DOHH2 (cell line): Measurements from ENCODE around the gene THAP12.

ENCODE experiments used
- H3F3A ChIP-seq: fragments of 200-600 bp; sonication (generic), shearing (Covaris generic); 2 replicates; pipeline ENCODE4 v1.6.0; 2016; ENCODE audit warnings: antibody characterized with exemption, mild to moderate bottlenecking; ENCODE audit not compliant: control insufficient read depth, insufficient read depth
- H3K27ac ChIP-seq: fragments of 200-600 bp; sonication (generic); 2 replicates; pipeline ENCODE4 v1.5.1; 2014; ENCODE audit warnings: low read depth, mild to moderate bottlenecking, low read length, moderate library complexity
- H3K27me3 ChIP-seq: fragments of 200-600 bp; sonication (generic); 2 replicates; pipeline ENCODE4 v1.6.1; 2014; ENCODE audit warnings: mild to moderate bottlenecking, low read length, mixed read lengths; ENCODE audit not compliant: control insufficient read depth
- H3K36me3 ChIP-seq: fragments of 200-600 bp; sonication (generic); 2 replicates; pipeline ENCODE4 v1.6.1; 2014; ENCODE audit warnings: mild to moderate bottlenecking, low read length, moderate library complexity, mixed read lengths; ENCODE audit not compliant: control insufficient read depth
- H3K4me1 ChIP-seq: fragments of 200-600 bp; sonication (generic); 2 replicates; pipeline ENCODE4 v1.6.1; 2014; ENCODE audit warnings: mild to moderate bottlenecking, low read length, mixed read lengths; ENCODE audit not compliant: control insufficient read depth
- H3K4me2 ChIP-seq: fragments of 200-600 bp; sonication (generic); 2 replicates; pipeline ENCODE4 v1.6.0; 2014; ENCODE audit warnings: mild to moderate bottlenecking, low read length, moderate library complexity
- H3K4me3 ChIP-seq: fragments of 200-600 bp; sonication (generic); 2 replicates; pipeline ENCODE4 v1.5.1; 2014; ENCODE audit warnings: mild to moderate bottlenecking, low read length, mixed read lengths
- H3K79me2 ChIP-seq: fragments of 200-600 bp; sonication (generic); 2 replicates; pipeline ENCODE4 v1.6.1; 2014; ENCODE audit warnings: mild to moderate bottlenecking, low read length, mixed read lengths; ENCODE audit not compliant: control insufficient read depth
- H3K9me2 ChIP-seq: fragments of 200-600 bp; sonication (generic); replicated peaks from 2 replicates; pipeline ENCODE4 v1.6.1; 2014; ENCODE audit warnings: mild to moderate bottlenecking, low read length, mixed read lengths; ENCODE audit not compliant: control insufficient read depth
- H3K9me3 ChIP-seq: fragments of 200-600 bp; sonication (generic); 2 replicates; pipeline ENCODE4 v1.6.1; 2014; ENCODE audit warnings: antibody characterized with exemption, low read length, mixed read lengths; ENCODE audit not compliant: control insufficient read depth, insufficient read depth
- H4K20me1 ChIP-seq: fragments of 200-600 bp; sonication (generic); 2 replicates; pipeline ENCODE4 v1.6.0; 2014; ENCODE audit warnings: low read depth, mild to moderate bottlenecking, antibody characterized with exemption, low read length, moderate library complexity; ENCODE audit not compliant: control insufficient read depth, insufficient read depth
- EZH2phosphoT487 ChIP-seq: fragments of 200-600 bp; sonication (generic); IDR thresholded peaks from 2 replicates; pipeline ENCODE4 v1.6.1; 2017; ENCODE audit warnings: borderline replicate concordance, mild to moderate bottlenecking, antibody characterized with exemption, low read length, moderate library complexity, mixed read lengths
- TF ChIP-seq, protein P1 (sequence below): fragments of 200-600 bp; sonication (generic); IDR thresholded peaks from one replicate; pipeline ENCODE4 v1.5.1; 2014; ENCODE audit warnings: antibody characterized with exemption, mild to moderate bottlenecking, low read depth, low read length; ENCODE audit not compliant: poor library complexity, severe bottlenecking

THAP12 gene

GRCh38 chr11:76330651-76331050 lies 50.3 kb downstream of the THAP12 start:
- Histone ChIP-seq H3F3A (no peaks in the 10 kb centered on the region), H3K79me2 (no peaks in the 10 kb centered on the region), H3K9me3 (peaks cover 18% of the 10 kb centered on the region), H3K27ac (no peak overlapping the region), H4K20me1 (no peaks in the 10 kb centered on the region), H3K36me3 (no peaks in the 10 kb centered on the region), H3K4me3 (no peak overlapping the region), H3K4me2 (no peak overlapping the region), H3K9me2 (no peaks in the 10 kb centered on the region), H3K27me3 (peaks cover 3% of the 10 kb centered on the region; the same call in 1 of the 2 replicates), H3K4me1 (no peaks in the 10 kb centered on the region)
- TF ChIP-seq, protein P1, sequence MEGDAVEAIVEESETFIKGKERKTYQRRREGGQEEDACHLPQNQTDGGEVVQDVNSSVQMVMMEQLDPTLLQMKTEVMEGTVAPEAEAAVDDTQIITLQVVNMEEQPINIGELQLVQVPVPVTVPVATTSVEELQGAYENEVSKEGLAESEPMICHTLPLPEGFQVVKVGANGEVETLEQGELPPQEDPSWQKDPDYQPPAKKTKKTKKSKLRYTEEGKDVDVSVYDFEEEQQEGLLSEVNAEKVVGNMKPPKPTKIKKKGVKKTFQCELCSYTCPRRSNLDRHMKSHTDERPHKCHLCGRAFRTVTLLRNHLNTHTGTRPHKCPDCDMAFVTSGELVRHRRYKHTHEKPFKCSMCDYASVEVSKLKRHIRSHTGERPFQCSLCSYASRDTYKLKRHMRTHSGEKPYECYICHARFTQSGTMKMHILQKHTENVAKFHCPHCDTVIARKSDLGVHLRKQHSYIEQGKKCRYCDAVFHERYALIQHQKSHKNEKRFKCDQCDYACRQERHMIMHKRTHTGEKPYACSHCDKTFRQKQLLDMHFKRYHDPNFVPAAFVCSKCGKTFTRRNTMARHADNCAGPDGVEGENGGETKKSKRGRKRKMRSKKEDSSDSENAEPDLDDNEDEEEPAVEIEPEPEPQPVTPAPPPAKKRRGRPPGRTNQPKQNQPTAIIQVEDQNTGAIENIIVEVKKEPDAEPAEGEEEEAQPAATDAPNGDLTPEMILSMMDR = no peak
- no peak for TF ChIP-seq EZH2phosphoT487

DNA sequence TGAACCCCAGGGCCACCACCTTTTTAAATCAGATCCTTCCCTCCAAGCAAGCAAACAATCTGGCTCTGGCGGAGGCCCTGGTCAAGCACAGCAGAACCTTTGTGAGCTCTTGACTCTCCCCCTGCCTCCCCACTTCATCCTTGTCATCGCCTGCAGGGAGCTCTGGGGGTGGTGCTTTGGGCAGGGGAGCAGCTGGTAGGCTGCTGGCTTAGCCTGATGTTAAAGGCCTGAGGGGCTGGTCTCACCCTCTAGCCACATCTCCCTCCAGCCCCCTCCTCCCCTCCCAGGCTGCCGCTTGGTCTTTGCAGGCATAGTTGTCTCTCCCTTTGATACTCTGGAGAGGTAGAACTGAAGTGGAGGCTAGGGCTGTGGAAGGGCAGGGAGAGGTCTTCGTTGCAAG lies 50.9 kb downstream of the THAP12 start:
- Histone ChIP-seq H3K79me2 (no peaks in the 10 kb centered on the region), H3K27me3 (peaks cover 8% of the 10 kb centered on the region; the same call in 1 of the 2 replicates), H3K4me1 (no peaks in the 10 kb centered on the region), H3K9me2 (no peaks in the 10 kb centered on the region), H3K4me3 (no peak overlapping the region), H4K20me1 (no peaks in the 10 kb centered on the region), H3K36me3 (no peaks in the 10 kb centered on the region), H3K27ac (no peak overlapping the region), H3F3A (no peaks in the 10 kb centered on the region), H3K4me2 (no peak overlapping the region), H3K9me3 (peaks cover 12% of the 10 kb centered on the region)
- no peak for TF ChIP-seq EZH2phosphoT487
- TF ChIP-seq, protein P1 = no peak

DNA sequence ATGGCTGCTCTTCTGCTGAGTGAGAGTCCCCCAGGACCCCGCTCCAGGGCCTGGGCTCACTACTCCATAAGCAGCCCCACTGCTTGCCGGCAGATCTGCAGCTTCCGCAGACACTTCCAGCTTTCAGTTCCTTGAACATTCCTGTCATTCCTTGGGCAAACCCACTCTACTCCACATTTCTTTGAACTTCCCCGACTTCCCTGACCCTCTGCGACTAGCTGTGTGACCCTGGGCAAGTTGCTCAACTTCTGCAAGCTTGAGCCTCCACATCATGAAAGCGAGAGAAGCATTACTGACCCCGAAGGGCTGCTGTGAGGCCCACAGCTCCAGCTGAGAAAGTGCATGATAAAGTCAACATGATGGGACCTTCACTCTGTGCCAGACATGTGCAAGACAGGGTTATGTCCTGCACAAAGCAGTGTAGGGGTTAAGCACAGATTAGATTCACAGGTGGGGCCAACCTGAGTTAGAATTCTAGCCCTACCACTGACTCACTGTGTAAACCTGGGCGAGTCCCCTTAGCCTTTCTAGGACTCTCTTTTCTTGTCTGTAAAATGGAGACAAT lies 51.8 kb downstream of the THAP12 start:
- TF ChIP-seq, protein P1 = no peak
- TF ChIP-seq EZH2phosphoT487 = no peak
- H3F3A ChIP-seq = no peaks in the 10 kb centered on the region
- no peaks in the 10 kb centered on the region for H3K79me2 ChIP-seq
- H3K27me3 ChIP-seq = peaks cover 13% of the 10 kb centered on the region; the same call in 1 of the 2 replicates
- H3K9me2 ChIP-seq = no peaks in the 10 kb centered on the region
- no peaks in the 10 kb centered on the region for H3K36me3 ChIP-seq
- H4K20me1 ChIP-seq = no peaks in the 10 kb centered on the region
- no peak overlapping the region for H3K4me3 ChIP-seq
- H3K4me1 ChIP-seq = no peaks in the 10 kb centered on the region
- H3K4me2 ChIP-seq = no peak overlapping the region
- H3K27ac ChIP-seq = no peak overlapping the region
- H3K9me3 ChIP-seq = peaks cover 4% of the 10 kb centered on the region; the same call in 1 of the 2 replicates
